ENCODE measurements around the gene COMMD1.

DNA sequence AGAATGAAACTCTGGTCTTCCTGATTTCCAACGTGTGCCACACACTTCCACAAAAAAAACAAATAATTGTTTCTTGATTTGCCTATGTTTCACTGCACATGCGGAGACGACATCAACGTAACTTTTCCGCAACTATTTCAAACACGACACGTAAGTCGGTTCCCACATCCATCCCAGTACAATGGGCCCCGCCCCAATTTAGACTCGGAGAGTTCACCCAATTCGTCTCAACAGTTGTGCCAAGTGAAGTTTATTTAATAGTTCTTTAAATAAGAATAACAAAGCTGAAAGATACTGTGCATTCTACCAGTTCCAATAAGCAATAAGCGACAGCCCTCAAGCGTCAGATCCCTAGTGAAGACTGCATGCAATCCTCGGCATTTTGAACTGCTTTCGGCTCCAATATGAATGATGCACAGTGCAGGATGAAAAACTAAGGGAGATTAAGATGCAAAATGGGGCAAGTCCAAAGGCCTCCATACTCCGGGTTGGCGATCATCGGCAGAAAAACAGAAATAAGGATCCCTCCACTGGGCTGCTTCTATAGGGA lies 17.7 kb upstream of the COMMD1 start:
- TF ChIP-seq, protein P1, sequence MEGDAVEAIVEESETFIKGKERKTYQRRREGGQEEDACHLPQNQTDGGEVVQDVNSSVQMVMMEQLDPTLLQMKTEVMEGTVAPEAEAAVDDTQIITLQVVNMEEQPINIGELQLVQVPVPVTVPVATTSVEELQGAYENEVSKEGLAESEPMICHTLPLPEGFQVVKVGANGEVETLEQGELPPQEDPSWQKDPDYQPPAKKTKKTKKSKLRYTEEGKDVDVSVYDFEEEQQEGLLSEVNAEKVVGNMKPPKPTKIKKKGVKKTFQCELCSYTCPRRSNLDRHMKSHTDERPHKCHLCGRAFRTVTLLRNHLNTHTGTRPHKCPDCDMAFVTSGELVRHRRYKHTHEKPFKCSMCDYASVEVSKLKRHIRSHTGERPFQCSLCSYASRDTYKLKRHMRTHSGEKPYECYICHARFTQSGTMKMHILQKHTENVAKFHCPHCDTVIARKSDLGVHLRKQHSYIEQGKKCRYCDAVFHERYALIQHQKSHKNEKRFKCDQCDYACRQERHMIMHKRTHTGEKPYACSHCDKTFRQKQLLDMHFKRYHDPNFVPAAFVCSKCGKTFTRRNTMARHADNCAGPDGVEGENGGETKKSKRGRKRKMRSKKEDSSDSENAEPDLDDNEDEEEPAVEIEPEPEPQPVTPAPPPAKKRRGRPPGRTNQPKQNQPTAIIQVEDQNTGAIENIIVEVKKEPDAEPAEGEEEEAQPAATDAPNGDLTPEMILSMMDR (IDR thresholded peaks at IDR 0.05; ENCODE audit: borderline replicate concordance, extremely low read depth, low read length, poor library complexity, severe bottlenecking) = peak; percentile 1
- TF ChIP-seq EZH2 (IDR thresholded peaks at IDR 0.05; ENCODE audit: borderline replicate concordance, low read depth, low read length, severe bottlenecking) = no peak
